ENCODE measurements around the gene TMEM30B.

TMEM30B gene

DNA sequence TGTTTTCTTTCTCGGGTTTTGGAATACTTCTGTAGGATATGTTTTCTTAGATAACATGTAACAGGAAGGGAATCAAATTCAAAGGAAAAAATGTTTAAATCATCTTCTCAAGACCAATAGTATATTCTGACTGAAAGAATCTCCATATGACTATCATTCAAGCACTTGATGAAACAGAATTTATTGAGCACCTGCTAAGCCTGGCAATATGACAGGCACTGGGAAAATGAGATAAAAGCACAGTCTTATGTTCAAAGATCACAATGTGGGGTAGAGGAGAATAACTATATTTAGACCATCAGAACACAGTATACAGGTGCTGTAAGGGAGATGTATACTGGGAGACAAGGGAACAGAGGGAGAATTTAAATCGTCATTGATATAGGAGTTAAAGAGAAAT lies 19.1 kb upstream of the TMEM30B start:
- DNase-seq (ENCODE audit: low read depth in 2 of 2): no peak

DNA sequence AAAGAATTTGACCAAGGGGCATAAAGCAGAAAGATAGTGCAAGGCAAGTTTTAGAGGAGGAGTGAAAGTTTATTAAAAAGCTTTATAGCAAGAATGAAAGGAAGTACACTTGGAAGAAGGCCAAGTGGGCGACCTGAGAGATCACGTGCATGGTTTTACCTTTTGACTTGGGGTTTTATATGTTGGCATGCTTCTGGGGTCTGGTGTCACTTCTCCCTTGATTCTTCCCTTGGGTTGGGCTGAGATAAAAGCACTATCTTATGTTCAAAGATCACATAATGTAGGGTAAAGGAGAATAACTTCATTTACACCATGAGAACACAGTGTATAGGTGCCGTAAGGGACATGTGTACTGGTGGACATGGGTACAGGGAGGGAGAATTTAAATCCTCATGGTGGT lies 17.7 kb upstream of the TMEM30B start:
- DNase-seq (ENCODE audit: low read depth in 2 of 2): no peak

DNA sequence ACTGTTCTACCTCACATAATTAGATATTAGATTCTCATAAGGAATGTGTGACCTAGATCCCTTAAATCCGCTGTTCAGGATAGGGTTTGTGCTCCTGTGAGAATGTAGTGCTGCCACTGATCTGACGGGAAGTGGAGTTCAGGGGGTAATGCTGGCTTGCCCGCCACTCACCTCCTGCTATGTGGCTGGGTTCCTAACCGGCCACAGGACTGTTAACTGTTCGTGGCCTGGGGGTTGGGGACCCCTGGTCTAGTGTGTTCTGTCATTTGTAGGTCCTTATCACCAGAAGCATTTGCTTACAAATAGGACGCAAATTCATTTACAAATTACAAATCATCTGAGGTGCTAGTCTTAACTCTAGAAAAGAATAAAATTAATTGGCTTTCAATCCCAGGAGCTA lies 16.4 kb upstream of the TMEM30B start:
- no peak for DNase-seq (ENCODE audit: low read depth in 2 of 2)

DNA sequence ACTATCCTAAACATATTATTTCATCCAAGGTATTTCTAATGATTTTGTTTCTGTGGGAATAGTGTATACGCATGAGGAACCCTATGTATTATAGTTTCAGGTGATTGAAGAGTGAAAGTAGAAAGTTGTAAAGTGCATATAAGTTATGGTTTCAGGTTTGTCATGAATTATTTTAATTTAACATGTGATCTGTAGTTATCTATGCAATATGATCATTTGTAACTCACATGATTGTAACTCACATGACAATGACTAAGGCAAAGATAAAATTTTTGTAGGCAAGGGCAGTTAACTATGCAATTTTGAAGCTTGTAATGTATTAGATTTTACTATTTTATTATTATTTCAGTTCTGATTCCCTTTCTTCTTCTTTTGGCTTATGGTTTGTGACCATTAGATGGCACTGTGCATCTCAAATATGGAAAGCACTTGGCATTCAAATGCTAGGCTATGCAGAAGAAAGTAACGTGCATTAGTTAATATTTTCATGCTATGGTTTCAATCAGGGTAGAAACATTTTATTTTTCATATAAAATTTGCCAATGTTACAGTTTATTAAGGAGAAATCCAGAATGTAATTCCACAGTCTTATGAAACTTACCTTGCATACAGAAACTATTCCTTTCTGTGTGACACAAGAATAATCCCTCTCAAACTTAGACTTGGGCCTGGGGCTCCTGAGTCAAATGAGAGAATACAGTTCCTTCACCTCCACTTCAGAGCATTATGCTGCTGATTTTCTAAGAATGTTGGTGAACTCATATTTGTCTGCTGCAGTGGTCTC lies 15.8 kb upstream of the TMEM30B start:
- DNase-seq (ENCODE audit: low read depth in 2 of 2): no peak

DNA sequence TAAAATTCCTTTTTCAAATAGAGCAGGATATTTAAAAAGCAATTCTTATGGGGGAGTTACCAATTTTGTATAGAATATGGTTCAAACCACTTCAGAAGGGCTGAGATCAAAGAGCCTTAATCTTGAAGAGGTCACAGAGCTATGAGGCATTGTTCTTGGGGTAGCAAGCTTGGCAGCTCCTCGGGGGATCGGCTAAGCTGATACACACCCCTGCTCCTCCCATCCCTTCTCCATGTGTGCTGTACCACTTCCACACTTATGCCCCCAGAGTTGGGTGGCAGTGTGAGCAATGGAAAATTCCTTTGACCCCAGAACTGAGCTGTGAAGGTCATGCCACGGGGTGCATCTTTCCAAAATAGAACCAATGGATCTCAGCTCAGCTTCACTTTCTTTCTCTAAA lies 15.0 kb upstream of the TMEM30B start:
- DNase-seq (ENCODE audit: low read depth in 2 of 2): no peak

DNA sequence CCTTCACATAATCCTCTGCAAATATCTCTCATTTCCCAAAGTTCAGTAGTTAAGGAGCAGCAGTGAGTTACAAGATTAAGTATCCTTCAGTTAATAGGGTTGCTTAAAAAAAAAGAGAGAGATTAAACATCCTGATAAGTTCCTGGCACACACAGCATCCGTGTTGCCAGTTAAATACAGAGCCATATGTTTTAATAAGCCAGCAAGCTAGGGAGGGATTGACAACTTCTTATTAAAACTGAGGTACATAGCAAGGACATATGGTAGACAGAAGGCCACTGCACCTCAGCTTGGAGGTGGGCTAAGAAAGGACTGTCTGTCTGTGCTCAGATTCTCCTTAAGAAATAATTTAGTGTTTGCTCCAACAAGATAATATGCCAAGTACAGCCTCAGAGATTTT lies 9.6 kb upstream of the TMEM30B start:
- DNase-seq (ENCODE audit: low read depth in 2 of 2): no peak

DNA sequence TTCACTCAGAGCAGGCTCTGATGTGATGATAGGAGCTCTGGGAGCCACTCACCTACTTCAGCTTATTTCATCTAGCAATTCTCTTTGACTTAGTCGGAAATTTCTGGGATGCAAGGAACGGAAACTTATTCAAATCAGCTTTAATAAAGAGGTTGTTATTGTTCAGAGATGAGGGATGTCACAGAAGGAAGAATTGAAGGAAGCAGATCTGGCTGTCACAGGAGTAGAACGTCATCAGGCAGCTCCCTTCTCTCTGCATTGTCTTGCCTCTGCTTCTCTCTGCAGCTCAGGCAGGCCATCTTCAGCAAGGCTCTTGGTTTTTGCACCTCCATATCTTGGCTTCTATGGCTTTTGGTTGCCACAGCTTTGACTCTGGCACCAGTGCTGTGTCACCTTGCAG lies 7.6 kb upstream of the TMEM30B start:
- DNase-seq (ENCODE audit: low read depth in 2 of 2): no peak

DNA sequence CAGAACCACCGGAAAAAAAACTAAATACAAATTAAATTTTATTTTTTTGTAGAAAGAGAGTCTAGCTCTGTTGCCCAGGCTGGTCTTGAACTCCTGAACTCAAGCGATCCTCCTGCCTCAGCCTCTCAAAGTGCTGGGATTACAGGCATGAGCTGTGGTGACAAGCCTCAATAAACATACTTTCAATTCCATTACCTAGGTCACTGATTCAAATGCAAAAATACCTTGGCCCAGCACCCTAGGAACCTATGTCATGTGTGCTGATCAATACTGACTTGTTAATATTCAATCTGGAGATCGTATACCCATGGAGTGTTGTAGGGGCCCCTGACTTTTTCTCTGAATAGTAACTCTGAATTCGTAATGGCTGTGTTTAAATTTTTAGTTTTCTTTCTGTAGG lies 7.1 kb upstream of the TMEM30B start:
- no peak for DNase-seq (ENCODE audit: low read depth in 2 of 2)

DNA sequence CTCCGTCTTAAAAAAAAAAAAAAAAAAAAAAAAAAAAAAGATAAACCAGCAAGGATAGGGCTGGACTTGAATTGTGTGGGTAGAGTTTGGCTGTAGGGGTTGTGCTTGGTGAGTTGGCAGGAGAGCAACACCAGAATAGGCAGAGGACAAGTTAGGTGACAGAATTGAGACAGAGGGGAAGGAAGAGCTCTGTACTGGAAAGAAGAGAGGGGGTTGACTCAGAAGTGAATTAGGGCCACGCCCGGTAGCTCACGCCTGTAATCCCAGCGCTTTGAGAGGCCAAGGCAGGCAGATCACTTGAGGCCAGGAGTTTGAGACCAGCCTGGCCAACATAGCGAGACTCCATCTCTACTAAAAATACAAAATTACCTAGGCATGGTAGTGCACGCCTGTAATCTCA lies 6.1 kb upstream of the TMEM30B start:
- no peak for DNase-seq (ENCODE audit: low read depth in 2 of 2)

DNA sequence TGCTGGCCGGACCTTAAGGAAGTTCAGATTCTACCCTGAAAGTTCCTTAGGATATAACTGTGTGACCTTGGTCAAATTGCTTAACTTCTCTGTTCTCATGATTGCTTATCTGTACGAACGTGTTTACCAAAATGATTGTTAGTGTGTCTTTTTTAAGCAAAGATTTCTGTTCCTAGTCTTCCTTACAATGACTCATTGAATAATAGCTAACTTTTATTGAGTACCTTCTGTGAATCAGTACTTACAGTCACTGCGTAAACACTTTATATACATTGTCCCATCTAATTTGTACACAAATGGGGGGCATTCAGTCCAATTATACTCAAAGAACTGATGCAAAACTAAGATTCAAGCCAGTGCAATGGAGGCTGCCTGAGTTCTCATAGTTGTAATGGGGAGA lies 4.2 kb upstream of the TMEM30B start:
- DNase-seq (ENCODE audit: low read depth in 2 of 2): no peak

DNA sequence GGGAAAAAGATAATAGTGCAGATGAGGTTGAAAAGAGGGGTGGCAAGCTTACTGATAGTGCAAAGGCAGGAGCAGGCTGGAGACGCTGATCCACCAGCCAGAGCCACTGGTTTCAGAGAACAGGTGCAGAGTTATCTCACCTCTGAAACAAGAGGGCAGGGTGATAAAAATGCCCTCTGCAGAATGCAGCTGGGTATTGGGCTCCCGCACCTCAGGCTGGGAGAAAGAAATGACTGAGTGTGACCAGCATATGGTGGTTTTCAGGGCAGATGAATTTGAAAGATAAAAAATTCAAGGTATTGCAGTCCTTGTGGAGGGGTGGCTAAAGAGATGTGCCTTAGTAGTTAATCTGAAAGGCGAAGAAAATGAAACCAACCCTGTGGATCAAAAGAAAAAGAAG lies 2.9 kb upstream of the TMEM30B start:
- DNase-seq (ENCODE audit: low read depth in 2 of 2): no peak

DNA sequence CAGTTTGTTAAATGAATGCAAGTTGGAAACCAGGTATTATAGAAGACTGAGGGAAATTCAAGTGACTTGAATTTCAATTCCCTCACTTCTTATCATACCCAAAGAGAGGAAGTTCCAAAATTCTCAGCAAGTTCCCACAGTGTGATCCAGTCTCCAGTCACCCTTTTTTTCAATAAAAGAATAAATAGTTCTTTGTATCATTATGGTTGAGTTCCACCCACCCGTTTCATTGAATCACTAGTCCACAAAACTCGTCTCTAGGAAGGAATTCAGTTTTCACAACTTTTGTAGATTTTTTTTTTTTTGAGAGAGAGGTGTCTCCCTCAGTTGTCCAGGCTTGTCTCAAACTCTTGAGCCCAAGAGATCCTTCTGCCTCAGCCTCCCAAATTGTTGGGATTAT lies 1.6 kb upstream of the TMEM30B start:
- no peak for DNase-seq (ENCODE audit: low read depth in 2 of 2)

DNA sequence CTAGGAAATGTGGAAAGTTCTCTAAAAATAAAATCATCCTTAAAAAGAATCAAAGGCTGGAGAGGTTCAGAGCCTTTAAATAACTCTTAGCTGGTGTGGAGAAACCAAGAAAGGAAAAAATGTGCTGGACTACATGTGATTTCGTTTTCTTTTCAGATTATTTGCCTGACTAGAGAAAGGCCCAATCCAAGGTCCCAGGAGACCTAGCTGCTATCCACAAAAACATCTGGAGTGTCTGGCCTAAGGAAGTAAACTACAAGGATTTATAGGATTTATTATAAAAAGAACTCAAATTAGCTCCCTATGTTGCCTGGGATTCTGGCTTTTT lies 774 bp upstream of the TMEM30B start:
- no peak for DNase-seq (ENCODE audit: low read depth in 2 of 2)

DNA sequence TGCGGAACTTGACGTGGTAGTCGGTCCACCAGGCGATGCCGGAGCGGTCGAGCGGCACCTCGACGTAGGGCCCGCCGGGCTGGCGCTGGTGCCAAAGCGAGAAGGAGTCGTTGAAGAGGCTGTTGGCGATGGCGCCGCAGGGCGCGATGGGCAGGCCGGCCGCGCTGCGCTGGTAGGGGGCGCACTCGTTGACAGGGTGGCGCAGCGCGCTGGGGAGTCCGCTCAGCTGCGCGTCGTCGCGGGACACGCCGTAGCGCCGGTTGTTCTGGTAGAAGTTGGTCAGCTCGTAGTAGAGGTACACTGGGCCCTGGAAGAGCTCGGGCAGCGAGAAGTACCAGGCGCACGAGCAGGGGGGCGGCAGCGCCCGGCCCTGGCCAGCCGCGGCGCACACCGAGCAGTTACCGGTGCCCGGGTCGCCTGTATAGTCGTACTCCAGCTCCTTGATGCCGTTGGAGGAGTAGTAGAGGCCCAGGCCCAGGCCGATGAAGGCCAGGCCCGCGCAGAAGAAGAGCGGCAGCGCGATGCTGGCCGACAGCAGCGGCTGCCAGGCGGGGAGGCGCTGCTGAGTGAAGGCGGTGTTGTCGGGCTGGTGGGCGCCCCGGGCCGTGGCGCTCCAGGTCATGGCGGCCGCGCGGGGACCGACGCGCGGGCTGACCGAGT lies 482 bp downstream of the TMEM30B start:
- DNase-seq (ENCODE audit: low read depth in 2 of 2): peak; percentile 51 to 69

DNA sequence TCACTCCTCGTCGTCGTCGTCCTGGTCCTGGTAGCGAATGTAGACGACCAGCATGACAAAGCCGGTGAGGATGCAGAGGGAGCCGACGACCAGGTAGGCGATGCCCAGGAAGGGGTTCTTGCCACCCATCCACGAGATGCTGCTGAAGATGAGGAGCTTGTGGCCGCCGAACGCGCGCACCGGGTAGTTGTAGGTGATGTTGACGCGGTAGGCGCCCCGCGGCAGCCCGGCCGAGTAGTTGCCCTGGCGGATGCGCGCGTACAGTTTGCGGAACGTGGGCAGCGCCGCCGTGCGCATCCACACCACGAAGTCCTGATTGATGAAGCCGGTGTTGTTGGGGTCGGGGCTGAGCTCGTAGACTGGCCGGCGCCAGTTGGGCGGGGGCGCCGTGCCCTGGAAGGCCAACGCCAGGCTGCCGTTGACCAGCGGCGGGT lies 1.0 kb downstream of the TMEM30B start:
- peak; percentile 2 to 14 for DNase-seq (ENCODE audit: low read depth in 2 of 2)

DNA sequence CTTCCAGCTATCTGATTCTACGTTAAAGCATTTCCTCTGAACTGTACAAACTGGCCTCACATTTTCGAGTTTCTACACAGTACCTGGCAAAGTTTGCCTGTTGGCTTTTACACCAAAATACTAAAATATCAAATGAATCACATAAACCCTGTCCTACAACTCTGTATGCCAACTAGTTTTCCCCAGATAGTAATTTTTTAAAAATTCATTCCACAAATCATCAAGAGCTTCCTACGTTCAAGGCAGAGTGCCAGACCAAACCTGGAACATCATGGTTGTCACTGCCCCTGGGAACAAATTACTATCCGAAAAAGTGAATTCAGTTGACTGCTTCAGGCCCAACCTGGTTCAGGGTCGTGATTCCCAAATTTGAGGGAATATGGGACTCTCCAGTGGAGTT lies 2.1 kb downstream of the TMEM30B start:
- no peak for DNase-seq (ENCODE audit: low read depth in 2 of 2)

DNA sequence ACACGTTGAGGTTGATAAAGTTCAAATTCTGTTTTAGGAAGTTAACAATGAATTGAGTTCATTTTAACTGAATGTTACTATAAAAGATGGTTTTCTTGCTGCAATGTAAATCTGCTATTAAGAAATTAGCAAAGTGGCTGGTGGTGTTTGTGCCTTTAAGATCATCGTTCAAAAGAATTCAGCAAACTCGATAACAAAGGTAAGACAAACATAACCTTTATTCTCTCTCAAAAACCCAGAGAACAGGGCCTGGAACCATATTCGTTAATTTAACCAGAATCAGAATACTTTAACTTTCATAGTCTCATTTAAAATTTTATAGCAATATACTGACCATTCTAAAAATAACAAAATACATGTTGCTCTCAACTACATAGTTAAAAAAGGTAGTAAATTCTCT lies 3.4 kb downstream of the TMEM30B start:
- no peak for DNase-seq (ENCODE audit: low read depth in 2 of 2)

DNA sequence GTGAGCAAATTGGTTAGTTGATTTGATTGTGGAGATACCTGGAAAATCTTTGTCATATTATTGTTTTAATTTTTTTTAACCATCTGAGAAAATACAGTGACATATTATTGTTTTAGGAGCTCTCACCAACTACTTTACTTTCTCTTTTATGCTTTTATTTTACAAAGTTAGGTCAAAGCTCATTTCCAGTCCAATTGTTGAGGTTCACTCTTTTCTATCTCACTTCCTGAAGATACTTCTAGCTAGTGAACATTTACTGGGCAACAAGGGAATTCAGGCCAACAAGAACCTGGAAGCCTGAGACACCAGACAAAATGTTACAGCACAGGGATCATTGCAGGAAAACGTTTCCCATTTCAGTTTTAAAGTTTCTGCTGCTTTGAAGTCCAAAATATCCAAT lies 3.9 kb downstream of the TMEM30B start:
- no peak for DNase-seq (ENCODE audit: low read depth in 2 of 2)

DNA sequence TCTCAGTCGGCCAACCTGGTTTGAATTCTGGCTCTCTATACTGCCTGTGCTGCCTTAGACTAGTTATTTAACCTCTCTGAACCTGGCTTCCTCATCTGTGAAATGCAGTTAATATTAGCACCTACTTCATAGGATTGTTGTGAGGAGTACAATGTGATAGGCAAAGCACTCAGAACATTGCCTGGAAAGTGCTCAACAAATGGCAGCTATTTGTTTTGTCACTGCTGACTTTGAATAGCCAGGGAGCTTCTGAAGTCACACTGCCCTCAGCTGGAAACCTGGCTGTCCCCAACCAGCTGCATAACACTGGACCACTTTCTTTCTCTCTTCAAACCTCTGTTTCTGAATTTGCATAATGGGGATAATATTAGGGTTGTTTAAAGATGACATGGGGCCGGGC lies 9.6 kb downstream of the TMEM30B start:
- DNase-seq (ENCODE audit: low read depth in 2 of 2): no peak

DNA sequence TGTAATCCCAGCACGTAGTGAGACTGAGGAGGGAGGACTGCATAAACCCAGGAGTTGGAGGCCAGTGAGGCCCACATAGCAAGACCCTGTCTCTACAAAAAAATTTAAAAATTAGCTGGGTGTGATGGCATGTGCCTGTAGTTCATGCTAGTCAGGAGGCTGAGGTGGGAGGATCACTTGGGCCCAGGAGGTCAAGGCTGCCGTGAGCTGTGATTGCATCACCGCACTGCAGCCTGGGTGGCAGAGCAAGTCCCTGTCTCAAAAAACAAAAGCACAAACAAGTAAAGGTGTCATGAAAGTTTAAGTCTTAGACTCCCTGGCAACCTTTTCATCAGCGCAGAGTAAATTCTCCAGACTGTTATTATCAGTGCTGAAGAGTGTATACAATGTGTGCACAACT lies 10.4 kb downstream of the TMEM30B start:
- DNase-seq (ENCODE audit: low read depth in 2 of 2): no peak

DNA sequence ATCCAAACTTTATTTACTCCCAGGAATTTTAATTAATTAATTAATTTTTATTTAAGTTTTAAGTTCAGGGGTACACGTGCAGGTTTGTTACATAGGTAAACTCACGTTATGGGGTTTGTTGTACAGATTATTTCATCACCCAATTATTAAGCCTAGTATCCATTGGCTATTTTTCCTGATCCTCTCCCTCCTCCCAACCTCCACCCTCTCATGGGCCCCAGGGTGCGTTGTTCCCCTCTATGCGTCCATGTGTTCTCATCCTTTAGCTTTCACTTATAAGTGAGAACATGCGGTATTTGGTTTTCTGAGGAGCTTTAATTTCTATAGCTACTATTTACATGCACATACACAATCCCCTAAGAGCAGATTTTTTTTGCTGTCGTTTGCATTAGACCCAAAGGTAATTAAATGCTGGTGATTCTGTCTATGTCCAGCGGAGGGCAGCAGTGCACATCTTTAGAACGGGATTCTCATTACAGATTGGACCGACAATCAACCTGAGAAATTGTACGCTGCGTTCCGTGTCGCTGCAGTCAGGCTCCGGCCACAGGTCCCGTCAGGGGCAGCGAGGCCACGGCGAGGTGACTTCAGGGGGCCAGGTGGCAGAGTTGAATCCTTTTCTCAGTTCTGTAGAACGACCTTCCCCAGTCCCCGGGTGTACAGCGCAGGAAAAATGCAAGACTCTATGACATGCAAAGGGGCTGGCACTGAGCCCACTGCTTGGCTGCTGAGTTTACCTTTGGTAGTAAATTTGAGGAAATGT lies 11.6 kb downstream of the TMEM30B start:
- peak; percentile 45 to 58 for DNase-seq (ENCODE audit: low read depth in 2 of 2)

DNA sequence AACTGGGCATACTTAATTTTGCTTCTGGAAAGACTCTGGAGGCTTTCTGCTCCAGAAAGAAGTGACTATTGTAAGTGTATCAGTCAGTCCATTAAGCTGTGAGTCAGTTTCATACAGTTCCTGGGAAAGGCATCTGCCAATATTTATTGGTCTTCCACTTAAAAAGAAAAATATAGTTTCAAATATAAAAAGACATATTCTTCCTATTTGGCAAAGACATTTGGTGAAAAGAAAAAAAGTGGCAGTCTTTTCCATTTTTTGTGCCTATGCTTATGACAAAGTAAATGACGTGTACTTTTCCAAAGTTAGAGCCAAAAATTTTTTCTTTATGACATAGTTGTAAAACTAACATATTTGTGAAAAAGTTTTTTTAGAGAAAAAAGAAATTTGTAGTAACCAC lies 12.3 kb downstream of the TMEM30B start:
- no peak for DNase-seq (ENCODE audit: low read depth in 2 of 2)

All from stimulated activated CD4-positive, alpha-beta T cell treated with anti-CD3 and anti-CD28 coated beads, Interleukin-1b, Interleukin-23, amount 100 ng/mL, for 1 hour (primary cell).